Naive thymus-derived CD4-positive, alpha-beta T cell (primary cell): ENCODE results near the gene FAM90A1. TPM values are rescaled to one million over a fixed set of nuclear protein-coding genes. Genes with fewer than 3 reads are reported as not detected.
"Not testable (repeated sequence)": the region's sequence is repeated elsewhere in the genome, so short reads cannot be mapped to it uniquely, and the experiment has no call there.

Source experiments
- ATAC-seq: fragments of 150-1000 bp; cut with Tn5 transposase; 2 replicates; pipeline ENCODE4 v1.10.0; 2021; ENCODE audit warnings: mild to moderate bottlenecking, moderate library complexity
- CTCF ChIA-PET: fragments of 350-600 bp; sonication (Branson Sonifier 250); formaldehyde crosslinking; loops from one replicate; lab custom pipeline; 2021; ENCODE audit warnings: antibody characterized with exemption; lab: Charles Lee
- POLR2A ChIA-PET: fragments of 350-600 bp; sonication (Branson Sonifier 250); formaldehyde crosslinking; loops from one replicate; lab custom pipeline; 2021; ENCODE audit warnings: antibody characterized with exemption, inconsistent platforms; lab: Charles Lee
- DNase-seq, 9 donors: peaks; one replicate each; pipeline versions ENCODE4 v3.0.0 to v3.0.0-alpha.2; 2020 to 2022; ENCODE audit warnings: mixed read lengths in 1 of 9
- H3K27ac ChIP-seq: one replicate; pipeline ENCODE4 v1.7.0; 2013; ENCODE audit warnings: mild to moderate bottlenecking, low read depth, low read length, moderate library complexity
- H3K27me3 ChIP-seq, 2 donors: one replicate each; pipeline ENCODE4 v1.7.0; 2013; ENCODE audit warnings: low read length in 2 of 2, mild to moderate bottlenecking in 2 of 2, moderate library complexity in 2 of 2; ENCODE audit not compliant: control insufficient read depth in 2 of 2, insufficient read depth in 2 of 2
- H3K36me3 ChIP-seq, 3 experiments: 1 replicate in 2 of 3; 2 replicates in 1 of 3; pipeline ENCODE4 v1.7.0; 2013; ENCODE audit warnings: low read length in 3 of 3, mild to moderate bottlenecking in 3 of 3, moderate library complexity in 1 of 3; ENCODE audit not compliant: insufficient read depth in 3 of 3, control insufficient read depth in 2 of 3
- H3K4me1 ChIP-seq, 2 donors: one replicate each; pipeline ENCODE4 v1.7.0; 2013; ENCODE audit warnings: low read length in 2 of 2, mild to moderate bottlenecking in 2 of 2, moderate library complexity in 1 of 2; ENCODE audit not compliant: control insufficient read depth in 2 of 2, insufficient read depth in 2 of 2
- H3K4me3 ChIP-seq: 2 replicates; pipeline ENCODE4 v1.7.0; 2013; ENCODE audit warnings: mild to moderate bottlenecking, low read length
- H3K9me3 ChIP-seq, 3 experiments: 1 replicate in 2 of 3; 2 replicates in 1 of 3; pipeline ENCODE4 v1.7.0; 2013; ENCODE audit warnings: low read length in 3 of 3; ENCODE audit not compliant: control insufficient read depth in 2 of 3
- H3K27ac Mint-ChIP-seq, 9 donors: one replicate each; pipeline ENCODE4 v1.8.0; 2020 to 2022; ENCODE audit warnings: mixed read lengths in 9 of 9, mild to moderate bottlenecking in 8 of 9, moderate library complexity in 5 of 9, inconsistent platforms in 2 of 9
- H3K27me3 Mint-ChIP-seq, 5 donors: one replicate each; pipeline ENCODE4 v1.8.0; 2021 to 2022; ENCODE audit warnings: mixed read lengths in 5 of 5, mild to moderate bottlenecking in 1 of 5
- H3K36me3 Mint-ChIP-seq, 5 donors: one replicate each; pipeline ENCODE4 v1.8.0; 2020 to 2022; ENCODE audit warnings: mixed read lengths in 5 of 5, mild to moderate bottlenecking in 3 of 5, inconsistent platforms in 1 of 5
- H3K4me1 Mint-ChIP-seq, 7 donors: one replicate each; pipeline ENCODE4 v1.8.0; 2020 to 2022; ENCODE audit warnings: mixed read lengths in 7 of 7, mild to moderate bottlenecking in 3 of 7, inconsistent platforms in 1 of 7
- H3K4me3 Mint-ChIP-seq, 10 donors: one replicate each; pipeline ENCODE4 v1.8.0; 2020 to 2022; ENCODE audit warnings: mild to moderate bottlenecking in 10 of 10, mixed read lengths in 10 of 10, moderate library complexity in 6 of 10, inconsistent platforms in 2 of 10
- H3K9me3 Mint-ChIP-seq, 11 donors: one replicate each; pipeline ENCODE4 v1.8.0; 2020 to 2022; ENCODE audit warnings: mixed read lengths in 11 of 11, mild to moderate bottlenecking in 4 of 11, inconsistent platforms in 1 of 11, moderate library complexity in 1 of 11
- intact Hi-C, 2 donors: fragments of 100-400 bp; cut with micrococcal nuclease; formaldehyde crosslinking; loops; one replicate each; pipeline ENCODE4 v1.15.1; 2023
- polyA plus RNA-seq, 2 donors: library from polyadenylated mRNA; unstranded; fragments of 300-500 nt; fragmentation: Illumina TruSeq; gene quantifications; one replicate each; pipeline ENCODE4 v1.2.3, GENCODE V29; 2021
- total RNA-seq, 6 experiments: library from RNA in 5 of 6; stranded (reverse) in 5 of 6; gene quantifications; 1 replicate in 5 of 6; 2 replicates in 1 of 6; pipeline ENCODE4 v1.2.3 and lab custom pipeline; 2021 to 2026

FAM90A1 gene
- total and polyA plus RNA-seq, 7 experiments from 2014 or later = 0.15 to 0.59 (median 0.37) TPM; not detected in 4

DNA sequence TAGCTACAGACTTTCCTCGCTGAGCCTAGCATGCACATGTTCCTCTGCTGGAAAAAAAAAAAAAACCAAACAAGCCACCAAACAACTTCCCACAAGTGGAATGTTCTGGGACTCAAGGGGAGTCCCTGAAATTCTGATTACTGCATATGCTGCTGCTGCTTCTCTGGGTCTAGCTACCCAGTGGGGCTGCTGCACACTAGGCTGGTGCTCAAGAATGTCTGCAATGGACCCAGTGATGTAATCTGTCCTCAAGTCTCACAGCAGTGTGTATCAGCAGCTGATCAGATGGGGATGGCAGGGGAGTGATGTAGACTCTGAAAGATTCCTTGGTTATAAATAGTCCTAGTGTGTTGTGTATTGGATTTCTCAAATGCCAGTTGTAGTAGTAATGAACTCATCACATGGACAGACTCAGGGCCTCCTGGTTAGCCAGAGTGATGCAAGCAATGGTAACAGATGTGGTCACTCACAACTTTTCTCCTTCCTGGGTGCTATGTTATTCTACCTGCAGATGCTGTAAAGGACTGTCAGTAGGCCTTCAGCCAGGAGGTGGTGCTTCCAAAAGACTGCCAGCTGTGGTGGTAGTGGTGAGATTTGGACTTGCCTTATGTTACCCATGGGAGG, 29.6 kb downstream of the FAM90A1 start:
- H3K4me3 ChIP-seq, H3K36me3 ChIP-seq, POLR2A ChIA-PET, H3K27ac Mint-ChIP-seq, H3K27ac ChIP-seq, CTCF ChIA-PET, H3K27me3 ChIP-seq, DNase-seq, H3K27me3 Mint-ChIP-seq, H3K4me3 Mint-ChIP-seq, ATAC-seq, intact Hi-C loops, H3K4me1 ChIP-seq, H3K9me3 ChIP-seq, H3K9me3 Mint-ChIP-seq: not testable (repeated sequence)
- Mint-ChIP-seq H3K4me1 (peaks cover 0 to 10% (median 5%) of the 10 kb centered on the region in 7 donors), H3K36me3 (peaks cover 0 to 18% (median 7%) of the 10 kb centered on the region in 5 donors)

DNA sequence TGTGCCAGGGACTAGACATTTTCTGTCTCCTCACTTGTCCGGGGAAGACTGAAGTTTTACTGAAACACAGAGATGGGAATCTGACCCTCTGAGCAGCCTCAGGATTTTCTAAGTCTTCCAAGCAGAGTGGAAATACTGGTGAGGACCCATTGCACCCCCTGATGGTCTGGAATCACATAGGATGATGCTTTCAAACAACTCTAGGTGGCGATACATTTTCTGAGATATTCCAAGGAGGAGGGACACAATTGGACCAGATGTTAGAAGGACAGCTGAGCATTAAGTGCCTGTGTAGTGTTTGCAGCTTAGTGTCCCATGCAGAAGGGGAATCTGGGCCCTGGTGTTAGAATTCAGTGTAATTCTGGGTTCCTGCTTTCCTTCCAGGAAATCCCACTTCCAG, 39.3 kb downstream of the FAM90A1 start:
- H3K4me3 Mint-ChIP-seq, H3K27me3 ChIP-seq, DNase-seq, H3K36me3 Mint-ChIP-seq, H3K36me3 ChIP-seq, H3K9me3 Mint-ChIP-seq, H3K4me1 Mint-ChIP-seq, intact Hi-C loops, H3K27ac ChIP-seq, H3K4me3 ChIP-seq, H3K4me1 ChIP-seq, POLR2A ChIA-PET, ATAC-seq, H3K9me3 ChIP-seq, CTCF ChIA-PET, H3K27me3 Mint-ChIP-seq, H3K27ac Mint-ChIP-seq: not testable (repeated sequence)

DNA sequence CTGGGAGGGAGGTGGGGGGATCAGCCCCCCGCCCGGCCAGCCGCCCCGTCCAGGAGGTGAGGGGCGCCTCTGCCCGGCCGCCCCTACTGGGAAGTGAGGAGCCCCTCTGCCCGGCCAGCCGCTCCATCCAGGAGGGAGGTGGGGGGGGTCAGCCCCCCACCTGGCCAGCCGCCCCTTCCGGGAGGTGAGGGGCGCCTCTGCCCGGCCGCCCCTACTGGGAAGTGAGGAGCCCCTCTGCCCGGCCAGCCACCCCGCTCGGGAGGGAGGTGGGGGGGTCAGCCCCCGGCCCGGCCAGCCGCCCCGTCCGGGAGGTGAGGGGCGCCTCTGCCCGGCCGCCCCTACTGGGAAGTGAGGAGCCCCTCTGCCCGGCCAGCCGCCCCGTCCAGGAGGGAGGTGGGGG, 43.2 kb downstream of the FAM90A1 start:
- H3K27ac ChIP-seq, H3K36me3 Mint-ChIP-seq, CTCF ChIA-PET, POLR2A ChIA-PET, H3K27me3 Mint-ChIP-seq, H3K4me3 Mint-ChIP-seq, H3K36me3 ChIP-seq, H3K4me3 ChIP-seq, H3K27me3 ChIP-seq, H3K4me1 ChIP-seq, H3K9me3 ChIP-seq, H3K27ac Mint-ChIP-seq, H3K9me3 Mint-ChIP-seq, ATAC-seq, intact Hi-C loops, DNase-seq: not testable (repeated sequence)
- peaks cover 2 to 19% (median 17%) of the 10 kb centered on the region in 7 donors for H3K4me1 Mint-ChIP-seq

DNA sequence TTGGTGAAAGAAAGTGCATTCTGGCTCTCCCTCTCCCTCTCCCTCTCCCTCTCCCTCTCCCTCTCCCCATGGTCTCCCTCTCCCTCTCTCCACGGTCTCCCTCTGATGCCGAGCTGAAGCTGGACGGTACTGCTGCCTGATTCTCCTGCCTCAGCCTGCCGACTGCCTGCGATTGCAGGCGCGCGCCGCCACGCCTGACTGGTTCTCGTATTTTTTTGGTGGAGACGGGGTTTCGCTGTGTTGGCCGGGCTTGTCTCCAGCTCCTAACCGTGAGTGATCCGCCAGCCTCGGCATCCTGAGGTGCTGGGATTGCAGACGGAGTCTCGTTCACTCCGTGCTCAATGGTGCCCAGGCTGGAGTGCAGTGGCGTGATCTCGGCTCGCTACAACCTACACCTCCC, 44.1 kb downstream of the FAM90A1 start:
- H3K36me3 ChIP-seq, H3K36me3 Mint-ChIP-seq, CTCF ChIA-PET, H3K9me3 ChIP-seq, H3K27ac ChIP-seq, intact Hi-C loops, H3K4me3 Mint-ChIP-seq, H3K27me3 Mint-ChIP-seq, H3K9me3 Mint-ChIP-seq, H3K4me3 ChIP-seq, H3K4me1 ChIP-seq, H3K27me3 ChIP-seq, POLR2A ChIA-PET, ATAC-seq, DNase-seq, H3K27ac Mint-ChIP-seq: not testable (repeated sequence)
- H3K4me1 Mint-ChIP-seq = peaks cover 2 to 19% (median 17%) of the 10 kb centered on the region in 7 donors

DNA sequence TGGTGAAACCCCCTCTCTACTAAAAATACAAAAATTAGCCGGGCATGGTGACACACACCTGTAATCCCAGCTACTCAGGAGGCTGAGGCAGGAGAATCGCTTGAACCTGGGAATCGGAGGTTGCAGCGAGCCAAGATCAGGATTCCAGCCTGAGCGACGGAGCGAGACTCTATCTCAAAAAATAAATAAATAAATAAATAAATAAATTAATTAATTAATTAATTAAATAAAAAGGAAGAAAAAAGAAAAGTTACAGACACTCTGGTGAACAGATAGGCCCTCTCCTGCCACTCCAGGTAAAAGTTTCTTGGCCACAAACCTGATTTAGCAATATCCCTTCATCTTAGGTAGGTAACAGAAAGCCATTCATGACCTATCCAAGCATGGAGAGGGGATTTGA, 44.5 kb downstream of the FAM90A1 start:
- H3K36me3 ChIP-seq, ATAC-seq, H3K27ac Mint-ChIP-seq, H3K4me1 ChIP-seq, H3K27me3 ChIP-seq, H3K27me3 Mint-ChIP-seq, intact Hi-C loops, H3K27ac ChIP-seq, H3K9me3 Mint-ChIP-seq, H3K4me3 Mint-ChIP-seq, CTCF ChIA-PET, DNase-seq, H3K36me3 Mint-ChIP-seq, H3K4me3 ChIP-seq, POLR2A ChIA-PET, H3K9me3 ChIP-seq: not testable (repeated sequence)
- H3K4me1 Mint-ChIP-seq = peaks cover 2 to 19% (median 17%) of the 10 kb centered on the region in 7 donors

DNA sequence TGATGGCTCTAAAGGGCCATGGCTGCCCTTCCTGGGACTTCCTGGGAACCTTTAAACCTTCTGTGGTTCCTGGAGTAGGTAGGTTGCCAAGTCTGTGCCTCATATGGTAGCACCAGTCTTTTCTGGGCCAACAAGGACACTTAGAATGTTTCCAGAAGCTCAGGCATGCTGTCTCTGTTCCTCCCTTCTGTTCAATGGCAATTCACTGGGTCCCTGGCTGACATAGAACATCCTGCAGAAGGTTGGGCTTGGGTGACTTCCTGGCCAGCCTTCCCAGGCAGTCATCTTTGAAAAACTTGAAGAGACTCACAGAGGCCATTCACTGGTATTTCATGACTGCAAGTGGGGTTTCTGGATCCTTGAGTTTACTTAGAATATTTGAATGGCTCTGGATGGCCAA, 46.1 kb downstream of the FAM90A1 start:
- H3K27me3 ChIP-seq, H3K4me1 ChIP-seq, H3K4me3 ChIP-seq, H3K36me3 ChIP-seq, H3K27ac ChIP-seq, DNase-seq, POLR2A ChIA-PET, H3K36me3 Mint-ChIP-seq, H3K9me3 ChIP-seq, H3K9me3 Mint-ChIP-seq, H3K27me3 Mint-ChIP-seq, ATAC-seq: not testable (repeated sequence)
- Mint-ChIP-seq H3K4me3 (peak overlapping the region; percentile 24 to 82 (median 74)), H3K4me1 (peaks cover 2 to 19% (median 17%) of the 10 kb centered on the region in 7 donors), H3K27ac (peak overlapping the region in 7 of 9 donors; percentile 25 to 84 (median 65))
- CTCF ChIA-PET = interaction anchor here (0.7 to 1.0 kb wide), 2 partner anchors 31 to 51 kb away, joined by 3 read pairs; no protein-coding TSS in a partner anchor
- intact Hi-C loops = loop anchor here (2.0 kb wide), 2 partner anchors 62 to 72 kb away; no protein-coding TSS in a partner anchor
